OCI-LY3 (cell line): Measurements from ENCODE around the gene GALNT14.

Source experiments
- H2AFZ ChIP-seq: fragments of 200-600, 300-600 bp; shearing (Covaris generic); 2 replicates; pipeline ENCODE4 v1.6.0; 2014; ENCODE audit warnings: antibody characterized with exemption, low read depth, low read length
- H3K27ac ChIP-seq: fragments of 200-600, 300-600 bp; sonication (generic); 2 replicates; pipeline ENCODE4 v1.5.1; 2014; ENCODE audit warnings: mild to moderate bottlenecking, low read length, moderate library complexity, mixed read lengths
- H3K27me3 ChIP-seq: fragments of 200-600, 300-600 bp; sonication (generic); 2 replicates; pipeline ENCODE4 v1.6.1; 2014; ENCODE audit warnings: low read depth, low read length, mixed read lengths
- H3K36me3 ChIP-seq: fragments of 200-600, 300-600 bp; sonication (generic); replicated peaks from 2 replicates; pipeline ENCODE3; 2014; ENCODE audit warnings: low read depth, low read length, mixed read lengths
- H3K4me1 ChIP-seq: fragments of 300-600, 200-600 bp; sonication (generic); 2 replicates; pipeline ENCODE4 v1.6.1; 2014; ENCODE audit warnings: low read length, mixed read lengths
- H3K4me2 ChIP-seq: fragments of 200-600, 300-600 bp; sonication (generic); 2 replicates; pipeline ENCODE4 v1.6.1; 2014; ENCODE audit warnings: low read length, mixed read lengths
- H3K4me3 ChIP-seq: fragments of 300-600, 200-600 bp; sonication (generic); 2 replicates; pipeline ENCODE4 v1.5.1; 2014; ENCODE audit warnings: antibody characterized with exemption, mild to moderate bottlenecking, low read length, moderate library complexity
- H3K79me2 ChIP-seq: fragments of 300-600, 200-600 bp; shearing (Covaris generic); 2 replicates; pipeline ENCODE4 v1.6.1; 2014; ENCODE audit warnings: mild to moderate bottlenecking, low read length, mixed read lengths
- H3K9ac ChIP-seq: fragments of 300-600, 200-600 bp; shearing (Covaris generic); 2 replicates; pipeline ENCODE4 v1.6.0; 2014; ENCODE audit warnings: mild to moderate bottlenecking, low read length, moderate library complexity
- H3K9me3 ChIP-seq: fragments of 200-600, 300-600 bp; shearing (Covaris generic); 2 replicates; pipeline ENCODE4 v1.6.1; 2014; ENCODE audit warnings: low read length, mixed read lengths; ENCODE audit not compliant: insufficient read depth
- H4K20me1 ChIP-seq: fragments of 200-600, 300-600 bp; sonication (generic); 2 replicates; pipeline ENCODE4 v1.6.1; 2016; ENCODE audit warnings: low read length, mixed read lengths; ENCODE audit not compliant: insufficient read depth
- EZH2phosphoT487 ChIP-seq: fragments of 200-600 bp; shearing (Covaris generic); IDR thresholded peaks from 2 replicates; pipeline ENCODE4 v1.6.1; 2018; ENCODE audit warnings: antibody characterized with exemption, mixed run types, low read depth
- TF ChIP-seq, protein P1 (sequence below): fragments of 200-600, 300-600 bp; sonication (generic); IDR thresholded peaks from 2 replicates; pipeline ENCODE4 v1.5.1; 2014; ENCODE audit warnings: antibody characterized with exemption, low read length, low read depth

Gene GALNT14

DNA sequence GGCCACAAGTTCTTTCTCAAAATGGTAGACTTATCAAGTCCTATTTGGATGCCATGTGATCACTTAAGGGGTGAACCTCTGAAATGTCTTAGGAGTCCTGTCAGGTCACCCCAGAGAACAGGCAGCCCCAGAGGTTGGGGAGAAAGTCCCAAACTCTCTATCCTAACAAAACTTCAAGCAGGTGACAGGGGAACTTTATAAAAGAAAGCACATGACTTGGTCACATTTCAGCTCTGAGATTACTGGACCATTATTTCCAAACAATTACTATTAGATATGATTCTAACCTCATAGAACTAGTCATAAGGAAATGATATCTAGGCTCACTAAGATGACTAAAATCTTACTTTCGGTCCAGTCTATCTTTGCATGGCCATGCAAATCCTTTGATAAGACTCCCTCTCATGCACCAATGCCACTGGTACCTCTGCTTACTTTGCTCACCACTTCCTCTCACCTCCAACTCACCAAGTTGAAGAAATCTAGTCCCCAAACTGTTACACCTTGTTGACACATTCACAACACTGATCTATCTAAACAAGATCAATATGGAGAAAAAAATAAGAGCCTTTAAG, 107.0 kb downstream of the GALNT14 start:
- peak overlapping the region; percentile 38 for H3K4me3 ChIP-seq
- peak overlapping the region; percentile 75 for H3K9ac ChIP-seq
- H4K20me1 ChIP-seq = no peaks in the 10 kb centered on the region
- no peak overlapping the region for H2AFZ ChIP-seq
- H3K4me1 ChIP-seq = peaks cover 58% of the 10 kb centered on the region
- H3K27me3 ChIP-seq = no peaks in the 10 kb centered on the region
- TF ChIP-seq, protein P1, sequence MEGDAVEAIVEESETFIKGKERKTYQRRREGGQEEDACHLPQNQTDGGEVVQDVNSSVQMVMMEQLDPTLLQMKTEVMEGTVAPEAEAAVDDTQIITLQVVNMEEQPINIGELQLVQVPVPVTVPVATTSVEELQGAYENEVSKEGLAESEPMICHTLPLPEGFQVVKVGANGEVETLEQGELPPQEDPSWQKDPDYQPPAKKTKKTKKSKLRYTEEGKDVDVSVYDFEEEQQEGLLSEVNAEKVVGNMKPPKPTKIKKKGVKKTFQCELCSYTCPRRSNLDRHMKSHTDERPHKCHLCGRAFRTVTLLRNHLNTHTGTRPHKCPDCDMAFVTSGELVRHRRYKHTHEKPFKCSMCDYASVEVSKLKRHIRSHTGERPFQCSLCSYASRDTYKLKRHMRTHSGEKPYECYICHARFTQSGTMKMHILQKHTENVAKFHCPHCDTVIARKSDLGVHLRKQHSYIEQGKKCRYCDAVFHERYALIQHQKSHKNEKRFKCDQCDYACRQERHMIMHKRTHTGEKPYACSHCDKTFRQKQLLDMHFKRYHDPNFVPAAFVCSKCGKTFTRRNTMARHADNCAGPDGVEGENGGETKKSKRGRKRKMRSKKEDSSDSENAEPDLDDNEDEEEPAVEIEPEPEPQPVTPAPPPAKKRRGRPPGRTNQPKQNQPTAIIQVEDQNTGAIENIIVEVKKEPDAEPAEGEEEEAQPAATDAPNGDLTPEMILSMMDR = no peak
- no peak for TF ChIP-seq EZH2phosphoT487
- peaks cover 77% of the 10 kb centered on the region for H3K36me3 ChIP-seq
- H3K9me3 ChIP-seq = peaks cover 5% of the 10 kb centered on the region
- H3K4me2 ChIP-seq = peak overlapping the region; percentile 69
- H3K27ac ChIP-seq = peak overlapping the region; percentile 99
- peaks cover 87% of the 10 kb centered on the region for H3K79me2 ChIP-seq

DNA sequence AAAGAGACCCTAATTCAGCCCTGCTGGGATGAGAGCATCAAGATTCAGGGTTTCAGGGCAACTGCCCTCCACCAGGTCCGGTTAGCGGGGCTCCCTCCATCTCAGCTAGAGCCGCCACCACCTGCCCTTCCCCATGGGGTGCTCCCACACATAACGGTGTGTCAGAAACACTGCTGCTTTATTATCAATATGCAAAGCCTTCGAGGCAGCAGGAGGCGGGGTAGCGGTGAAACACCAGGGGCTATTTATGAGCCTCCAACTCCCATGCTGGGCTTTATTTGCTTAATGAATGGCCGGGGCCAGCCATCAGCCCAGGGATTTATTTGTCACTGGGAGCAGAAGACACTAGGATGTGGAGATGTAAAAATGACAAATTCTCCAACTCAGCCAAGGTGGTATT, 109.8 kb downstream of the GALNT14 start:
- no peaks in the 10 kb centered on the region for H3K27me3 ChIP-seq
- H3K27ac ChIP-seq = no peak overlapping the region
- no peaks in the 10 kb centered on the region for H4K20me1 ChIP-seq
- no peak overlapping the region for H3K4me2 ChIP-seq
- peaks cover 53% of the 10 kb centered on the region for H3K4me1 ChIP-seq
- H3K36me3 ChIP-seq = peaks cover 70% of the 10 kb centered on the region
- H3K9ac ChIP-seq = no peak overlapping the region
- no peak overlapping the region for H2AFZ ChIP-seq
- H3K4me3 ChIP-seq = no peak overlapping the region
- TF ChIP-seq, protein P1 = no peak
- no peak for TF ChIP-seq EZH2phosphoT487
- peaks cover 92% of the 10 kb centered on the region for H3K79me2 ChIP-seq
- H3K9me3 ChIP-seq = no peaks in the 10 kb centered on the region; the same call in 1 of the 2 replicates

DNA sequence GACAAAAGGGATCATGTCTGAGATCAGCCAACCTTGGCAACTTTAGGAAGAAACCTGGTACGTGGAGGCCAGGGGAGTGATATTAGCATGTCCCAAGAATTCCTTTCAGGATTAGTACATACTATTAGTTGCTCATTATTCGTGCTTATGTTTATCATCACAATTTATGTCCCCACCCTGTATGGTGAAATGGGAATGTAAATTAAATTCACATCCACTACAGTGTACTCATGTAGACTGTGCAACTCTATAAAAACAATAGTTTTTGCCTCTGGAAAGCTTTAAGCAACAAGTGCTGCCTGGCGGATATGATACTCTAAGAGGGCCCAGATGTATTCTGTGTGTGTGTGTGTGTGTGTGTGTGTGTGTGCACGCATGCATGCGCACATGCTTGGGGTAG, 110.7 kb downstream of the GALNT14 start:
- H4K20me1 ChIP-seq = no peaks in the 10 kb centered on the region

DNA sequence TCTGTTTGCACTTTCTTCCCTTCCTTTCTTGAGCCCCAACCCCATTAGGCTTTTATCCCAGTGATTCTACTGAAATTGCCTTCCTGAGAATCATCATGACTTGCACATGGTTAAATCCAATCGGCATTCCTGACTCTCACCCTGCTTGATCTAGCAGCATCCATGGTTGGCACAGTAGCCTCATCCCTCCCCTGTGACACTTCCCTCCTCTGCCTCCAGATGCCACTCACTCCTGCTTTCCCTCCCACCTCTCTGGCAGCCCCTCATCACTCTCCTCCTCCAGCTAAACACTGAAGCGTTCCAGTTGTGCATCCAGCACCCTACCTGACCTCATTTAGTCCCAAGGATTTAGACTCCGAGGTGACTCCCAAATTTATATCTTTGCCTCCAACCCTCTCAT, 114.7 kb downstream of the GALNT14 start:
- TF ChIP-seq EZH2phosphoT487 = no peak
- TF ChIP-seq, protein P1 = no peak
- no peak overlapping the region for H2AFZ ChIP-seq

More for the DNA sequence above, 110.7 kb downstream of the GALNT14 start:
- H3K79me2 ChIP-seq = peaks cover 92% of the 10 kb centered on the region
- no peak overlapping the region for H2AFZ ChIP-seq
- no peak overlapping the region for H3K4me3 ChIP-seq
- no peak overlapping the region for H3K27ac ChIP-seq
- no peak overlapping the region for H3K9ac ChIP-seq
- H3K9me3 ChIP-seq = no peaks in the 10 kb centered on the region; the same call in 1 of the 2 replicates
- H3K4me1 ChIP-seq = peaks cover 44% of the 10 kb centered on the region
- H3K36me3 ChIP-seq = peaks cover 77% of the 10 kb centered on the region
- H3K27me3 ChIP-seq = no peaks in the 10 kb centered on the region
- TF ChIP-seq EZH2phosphoT487 = no peak
- TF ChIP-seq, protein P1 = no peak
- no peak overlapping the region for H3K4me2 ChIP-seq

More for the DNA sequence above, 114.7 kb downstream of the GALNT14 start:
- Histone ChIP-seq H3K9ac (no peak overlapping the region), H3K27ac (no peak overlapping the region), H3K4me3 (no peak overlapping the region), H3K36me3 (peaks cover 81% of the 10 kb centered on the region), H3K27me3 (no peaks in the 10 kb centered on the region), H3K79me2 (peaks cover 97% of the 10 kb centered on the region), H3K9me3 (peaks cover 15% of the 10 kb centered on the region), H3K4me1 (peaks cover 40% of the 10 kb centered on the region), H4K20me1 (no peaks in the 10 kb centered on the region), H3K4me2 (no peak overlapping the region)
